G401.6 (cell line): ENCODE measurements around the gene GDF7.

Source experiments
- FAIRE-seq: peaks from 2 replicates; lab custom pipeline; 2012; peaks lifted over from hg19 to GRCh38; lab: Jason Lieb, UNC

Gene GDF7

GRCh38 chr2:20629181-20629580 is 37.8 kb upstream of the GDF7 start:
- FAIRE-seq: no peak

- no peak for FAIRE-seq
These were observed 37.3 kb upstream of the GDF7 start for GRCh38 chr2:20629581-20630171.

- no peak for FAIRE-seq
These were observed 36.0 kb upstream of the GDF7 start for GRCh38 chr2:20630967-20631366.

- FAIRE-seq: no peak
These were observed 35.2 kb upstream of the GDF7 start for GRCh38 chr2:20631617-20632307.

- no peak for FAIRE-seq
These were observed 34.4 kb upstream of the GDF7 start for GRCh38 chr2:20632446-20632990.

GRCh38 chr2:20633001-20633400 is 33.9 kb upstream of the GDF7 start:
- FAIRE-seq: no peak

- no peak for FAIRE-seq
These were observed 33.0 kb upstream of the GDF7 start for GRCh38 chr2:20633794-20634506.

- FAIRE-seq: no peak
These were observed 32.3 kb upstream of the GDF7 start for GRCh38 chr2:20634507-20635112.

GRCh38 chr2:20635113-20635510 is 31.8 kb upstream of the GDF7 start:
- no peak for FAIRE-seq

- FAIRE-seq: peak; percentile 89
These were observed 31.0 kb upstream of the GDF7 start for GRCh38 chr2:20635675-20636584.

GRCh38 chr2:20637147-20637546 is 29.8 kb upstream of the GDF7 start:
- no peak for FAIRE-seq

GRCh38 chr2:20638014-20638413 is 28.9 kb upstream of the GDF7 start:
- no peak for FAIRE-seq

- FAIRE-seq: no peak
These were observed 28.1 kb upstream of the GDF7 start for GRCh38 chr2:20638646-20639430.

- no peak for FAIRE-seq
These were observed 26.4 kb upstream of the GDF7 start for GRCh38 chr2:20640411-20641122.

- no peak for FAIRE-seq
These were observed 25.6 kb upstream of the GDF7 start for GRCh38 chr2:20641123-20641985.

GRCh38 chr2:20642055-20642971 is 24.6 kb upstream of the GDF7 start:
- FAIRE-seq: no peak

- FAIRE-seq: no peak
These were observed 23.9 kb upstream of the GDF7 start for GRCh38 chr2:20643060-20643459.

GRCh38 chr2:20643826-20644225 is 23.1 kb upstream of the GDF7 start:
- no peak for FAIRE-seq
